ENCODE data around the gene VIL1.

VIL1 gene

DNA sequence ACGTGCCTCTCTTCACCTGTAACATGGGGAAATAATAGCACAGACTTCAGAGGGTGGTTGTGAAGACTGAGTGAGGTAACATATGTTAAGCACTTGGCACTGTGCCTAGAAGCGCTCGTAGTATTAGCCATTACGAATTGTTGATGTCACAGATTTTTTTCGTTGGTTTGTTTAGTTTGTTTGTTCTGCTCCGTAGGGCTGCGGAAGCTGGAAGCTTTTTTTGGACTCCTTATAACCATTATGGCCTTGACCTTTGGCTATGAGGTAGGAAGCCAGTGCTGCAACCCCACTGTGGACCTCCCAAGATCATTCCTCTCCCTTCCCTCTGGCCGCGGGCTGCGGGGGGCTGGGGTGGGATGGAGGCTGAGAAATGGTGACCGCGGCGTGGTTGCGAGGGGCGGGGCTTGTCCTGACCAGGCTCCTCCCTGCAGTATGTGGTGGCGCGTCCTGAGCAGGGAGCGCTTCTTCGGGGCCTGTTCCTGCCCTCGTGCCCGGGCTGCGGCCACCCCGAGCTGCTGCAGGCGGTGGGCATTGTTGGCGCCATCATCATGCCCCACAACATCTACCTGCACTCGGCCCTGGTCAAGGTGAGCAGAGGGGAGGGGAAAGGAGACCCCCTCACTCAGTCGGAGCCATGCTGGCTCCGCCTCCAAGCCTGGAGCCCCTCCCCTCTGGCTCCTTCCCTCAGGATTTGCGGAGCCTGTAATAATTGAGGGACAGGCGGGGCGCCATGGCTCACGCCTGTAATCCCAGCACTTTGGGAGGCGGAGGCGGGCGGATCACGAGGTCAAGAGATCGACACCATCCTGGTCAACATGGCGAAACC, 31.3 kb upstream of the VIL1 start:
- TF ChIP-seq, protein P1, sequence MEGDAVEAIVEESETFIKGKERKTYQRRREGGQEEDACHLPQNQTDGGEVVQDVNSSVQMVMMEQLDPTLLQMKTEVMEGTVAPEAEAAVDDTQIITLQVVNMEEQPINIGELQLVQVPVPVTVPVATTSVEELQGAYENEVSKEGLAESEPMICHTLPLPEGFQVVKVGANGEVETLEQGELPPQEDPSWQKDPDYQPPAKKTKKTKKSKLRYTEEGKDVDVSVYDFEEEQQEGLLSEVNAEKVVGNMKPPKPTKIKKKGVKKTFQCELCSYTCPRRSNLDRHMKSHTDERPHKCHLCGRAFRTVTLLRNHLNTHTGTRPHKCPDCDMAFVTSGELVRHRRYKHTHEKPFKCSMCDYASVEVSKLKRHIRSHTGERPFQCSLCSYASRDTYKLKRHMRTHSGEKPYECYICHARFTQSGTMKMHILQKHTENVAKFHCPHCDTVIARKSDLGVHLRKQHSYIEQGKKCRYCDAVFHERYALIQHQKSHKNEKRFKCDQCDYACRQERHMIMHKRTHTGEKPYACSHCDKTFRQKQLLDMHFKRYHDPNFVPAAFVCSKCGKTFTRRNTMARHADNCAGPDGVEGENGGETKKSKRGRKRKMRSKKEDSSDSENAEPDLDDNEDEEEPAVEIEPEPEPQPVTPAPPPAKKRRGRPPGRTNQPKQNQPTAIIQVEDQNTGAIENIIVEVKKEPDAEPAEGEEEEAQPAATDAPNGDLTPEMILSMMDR (IDR thresholded peaks at IDR 0.05; ENCODE audit: insufficient read depth, low read depth, low read length, missing control alignments) = no peak
- H3K4me3 ChIP-seq (ENCODE audit: low read depth, low read length) = no peak overlapping the region
- DNase-seq (ENCODE audit: low read depth) = no peak

DNA sequence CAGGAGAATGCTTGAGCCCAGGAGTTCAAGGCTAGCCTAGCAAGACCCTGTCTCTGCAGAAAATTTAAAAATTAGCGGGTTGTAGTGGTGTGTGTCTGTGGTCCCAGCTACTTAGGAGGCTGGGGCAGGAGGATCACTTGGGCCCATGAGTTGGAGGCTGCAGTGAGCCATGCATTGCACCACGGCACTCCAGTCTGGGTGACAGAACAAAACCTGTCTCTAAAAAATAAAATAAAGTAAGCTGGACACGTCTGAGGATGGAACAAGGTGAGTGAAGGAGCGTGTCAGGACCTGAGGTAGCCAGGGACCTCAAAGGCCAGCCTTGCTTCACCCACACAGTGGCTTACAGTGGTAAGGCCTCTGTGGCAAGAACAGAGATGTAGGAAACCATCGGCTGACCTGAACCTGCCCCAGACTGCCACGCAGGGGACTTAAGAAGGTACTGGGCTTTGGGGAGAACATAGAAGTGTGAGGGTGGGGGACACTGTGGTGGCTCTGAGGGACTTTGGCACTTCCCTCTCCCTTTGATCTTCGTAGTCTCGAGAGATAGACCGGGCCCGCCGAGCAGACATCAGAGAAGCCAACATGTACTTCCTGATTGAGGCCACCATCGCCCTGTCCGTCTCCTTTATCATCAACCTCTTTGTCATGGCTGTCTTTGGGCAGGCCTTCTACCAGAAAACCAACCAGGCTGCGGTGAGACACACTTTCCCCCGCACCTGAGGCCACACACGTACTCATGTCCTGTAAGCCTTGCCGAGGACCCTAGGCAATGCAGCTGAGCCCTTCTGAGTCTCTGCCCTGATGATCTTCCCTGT, 29.4 kb upstream of the VIL1 start:
- H3K4me3 ChIP-seq (ENCODE audit: low read depth, low read length) = no peak overlapping the region
- TF ChIP-seq, protein P1 (IDR thresholded peaks at IDR 0.05; ENCODE audit: insufficient read depth, low read depth, low read length, missing control alignments) = no peak
- DNase-seq (ENCODE audit: low read depth) = no peak

DNA sequence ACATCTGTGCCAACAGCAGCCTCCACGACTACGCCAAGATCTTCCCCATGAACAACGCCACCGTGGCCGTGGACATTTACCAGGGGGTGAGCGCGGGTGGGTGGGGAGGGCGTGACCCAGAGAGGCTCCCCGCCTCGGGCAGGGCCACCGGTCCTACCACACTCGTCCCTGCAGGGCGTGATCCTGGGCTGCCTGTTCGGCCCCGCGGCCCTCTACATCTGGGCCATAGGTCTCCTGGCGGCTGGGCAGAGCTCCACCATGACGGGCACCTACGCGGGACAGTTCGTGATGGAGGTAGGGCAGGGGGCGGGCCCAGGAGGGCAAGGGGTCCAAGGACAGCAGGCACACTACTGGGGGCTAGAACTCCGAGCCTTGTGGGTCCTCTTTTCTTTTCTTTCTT, 27.7 kb upstream of the VIL1 start:
- DNase-seq (ENCODE audit: low read depth) = no peak
- TF ChIP-seq, protein P1 (IDR thresholded peaks at IDR 0.05; ENCODE audit: insufficient read depth, low read depth, low read length, missing control alignments) = no peak
- no peak overlapping the region for H3K4me3 ChIP-seq (ENCODE audit: low read depth, low read length)

DNA sequence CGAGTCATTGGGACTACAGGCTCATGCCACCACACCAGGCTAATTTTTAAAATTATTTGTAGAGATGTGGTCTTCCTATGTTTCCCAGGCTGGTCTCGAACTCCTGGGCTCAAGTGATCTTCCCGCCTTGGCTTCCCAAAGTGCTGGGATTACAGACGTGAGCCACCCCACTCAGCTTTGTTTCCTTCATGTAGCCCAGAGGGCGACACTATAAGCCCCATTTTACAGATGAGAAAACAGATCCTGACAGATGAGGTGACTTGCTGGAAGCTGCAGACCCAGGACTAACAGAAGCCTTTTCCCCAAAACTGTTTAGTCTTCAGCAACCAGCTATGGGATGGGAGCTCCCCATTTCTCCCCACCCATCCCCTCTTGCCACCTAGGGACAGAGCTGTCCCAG, 26.5 kb upstream of the VIL1 start:
- no peak overlapping the region for H3K4me3 ChIP-seq (ENCODE audit: low read depth, low read length)
- TF ChIP-seq, protein P1 (IDR thresholded peaks at IDR 0.05; ENCODE audit: insufficient read depth, low read depth, low read length, missing control alignments) = no peak
- DNase-seq (ENCODE audit: low read depth) = no peak

DNA sequence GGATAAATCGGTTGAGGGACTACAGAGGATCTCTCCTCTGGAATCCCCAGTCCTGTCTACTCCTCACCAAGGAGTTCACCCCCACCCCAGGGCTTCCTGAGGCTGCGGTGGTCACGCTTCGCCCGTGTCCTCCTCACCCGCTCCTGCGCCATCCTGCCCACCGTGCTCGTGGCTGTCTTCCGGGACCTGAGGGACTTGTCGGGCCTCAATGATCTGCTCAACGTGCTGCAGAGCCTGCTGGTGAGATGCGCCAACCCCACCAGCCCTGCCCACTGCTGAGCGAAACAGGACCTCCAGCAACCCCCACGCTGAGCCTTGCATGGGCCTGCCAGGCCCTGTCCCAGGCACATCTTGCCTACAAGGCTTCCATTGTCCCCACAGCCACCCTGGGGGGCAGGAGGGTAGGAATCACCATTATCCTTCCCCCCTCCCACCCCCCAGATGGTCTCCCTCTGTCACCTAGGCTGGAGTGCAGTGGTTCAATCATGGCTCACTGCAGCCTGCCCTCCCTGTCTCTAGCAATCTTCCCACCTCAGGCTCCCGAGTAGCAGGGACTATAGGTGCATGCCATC, 25.9 kb upstream of the VIL1 start:
- TF ChIP-seq, protein P1 (IDR thresholded peaks at IDR 0.05; ENCODE audit: insufficient read depth, low read depth, low read length, missing control alignments) = no peak
- no peak for DNase-seq (ENCODE audit: low read depth)
- no peak overlapping the region for H3K4me3 ChIP-seq (ENCODE audit: low read depth, low read length)

DNA sequence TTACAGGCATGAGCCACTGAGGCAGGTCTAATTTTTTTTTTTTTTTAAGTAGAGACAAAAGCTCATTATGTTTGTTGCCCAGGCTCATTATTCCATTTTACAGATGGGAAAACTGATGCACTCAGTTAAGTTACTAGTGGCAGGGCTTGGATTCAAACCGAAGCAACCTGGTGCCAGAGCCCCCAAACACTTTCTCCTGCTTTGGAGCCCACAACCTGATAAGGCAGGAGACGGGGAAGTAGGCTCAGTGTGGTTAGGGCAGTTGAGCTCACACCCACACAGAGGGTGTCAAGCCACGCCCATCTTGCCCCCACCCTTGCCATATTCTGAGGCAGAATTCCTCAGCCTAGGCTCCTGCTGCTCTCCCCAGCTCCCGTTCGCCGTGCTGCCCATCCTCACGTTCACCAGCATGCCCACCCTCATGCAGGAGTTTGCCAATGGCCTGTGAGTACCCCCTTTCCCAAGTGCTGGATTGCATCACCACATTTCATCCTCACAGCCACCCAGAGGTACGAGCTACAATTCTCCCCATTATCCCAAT, 25.1 kb upstream of the VIL1 start:
- TF ChIP-seq, protein P1 (IDR thresholded peaks at IDR 0.05; ENCODE audit: insufficient read depth, low read depth, low read length, missing control alignments) = no peak
- H3K4me3 ChIP-seq (ENCODE audit: low read depth, low read length) = no peak overlapping the region
- DNase-seq (ENCODE audit: low read depth) = no peak

Measured in GM12865 (cell line).